Breast epithelium (tissue), 3 donors: ENCODE data around the gene UBE2M.

Experiments used
- CTCF ChIP-seq, 3 donors: fragments of 450-650 bp; IDR thresholded peaks; one replicate each; pipeline ENCODE4 v1.5.1; 2016 to 2017; ENCODE audit warnings: antibody characterized with exemption in 3 of 3, mild to moderate bottlenecking in 3 of 3, moderate library complexity in 3 of 3
- POLR2AphosphoS5 ChIP-seq, 3 donors: sonication (generic); formaldehyde crosslinking; IDR thresholded peaks; one replicate each; pipeline ENCODE4 v1.6.1; 2017; ENCODE audit warnings: antibody characterized with exemption in 3 of 3

- TF ChIP-seq POLR2AphosphoS5 (IDR thresholded peaks at IDR 0.05) (no peak), CTCF (IDR thresholded peaks at IDR 0.05) (no peak)
Measured at GRCh38 chr19:58521651-58522050, 36.8 kb downstream of the UBE2M start.
